Mammary epithelial cell (primary cell): ENCODE results near the gene TMEM203.

Source experiments
- CTCF ChIP-seq, 2 donors: IDR thresholded peaks in 1 of 2; conservative IDR thresholded peaks in 1 of 2; 2 replicates each; pipeline ENCODE4 v1.5.1; 2011 to 2012; ENCODE audit warnings: inconsistent platforms in 2 of 2, low read length in 2 of 2, mild to moderate bottlenecking in 2 of 2, control low read depth in 1 of 2, low read depth in 1 of 2; ENCODE audit not compliant: insufficient read depth in 1 of 2; ENCODE audit errors: extremely low read depth in 1 of 2
- EZH2 ChIP-seq: IDR thresholded peaks from 2 replicates; pipeline ENCODE4 v1.6.1; 2012; ENCODE audit warnings: low read length, inconsistent platforms, borderline replicate concordance

GRCh38 chr9:137240841-137241489, 35.5 kb upstream of the TMEM203 start, which contains the start of gene TUBB4B:
- TF ChIP-seq CTCF (conservative IDR thresholded peaks at IDR 0.05 in 1 of 2, IDR thresholded peaks at IDR 0.05 in 1 of 2; ENCODE audit: extremely low read depth in 1 of 2, insufficient read depth in 1 of 2, low read depth in 1 of 2, low read length in 2 of 2) (no peak), EZH2 (no peak)
